Keratinocyte (primary cell): ENCODE results near the gene IKZF1. TPM values are rescaled to one million over a fixed set of nuclear protein-coding genes. Genes with fewer than 3 reads are reported as not detected.

Experiments
- DNase-seq: peaks from one replicate; pipeline ENCODE4 v3.0.0-alpha.2; 2011; ENCODE audit warnings: low read depth, missing footprints, low spot score
- FAIRE-seq: peaks from 2 replicates; lab custom pipeline; 2011; peaks lifted over from hg19 to GRCh38; lab: Jason Lieb, UNC
- H2AFZ ChIP-seq: 2 replicates; pipeline ENCODE4 v1.6.0; 2012; ENCODE audit warnings: low read length, control low read depth, inconsistent platforms; ENCODE audit not compliant: control insufficient read depth
- H3K27ac ChIP-seq: 2 replicates; pipeline ENCODE4 v1.5.1; 2011; ENCODE audit warnings: low read length; ENCODE audit not compliant: control insufficient read depth, insufficient read depth
- H3K27me3 ChIP-seq: 3 replicates; pipeline ENCODE4 v1.6.0; 2011; ENCODE audit warnings: low read length; ENCODE audit not compliant: control insufficient read depth, insufficient read depth; ENCODE audit errors: extremely low read depth
- H3K36me3 ChIP-seq, 2 experiments: 2 replicates in 1 of 2; 3 replicates in 1 of 2; pipeline ENCODE4 v1.5.1; 2011; ENCODE audit warnings: low read length in 2 of 2, mild to moderate bottlenecking in 1 of 2; ENCODE audit not compliant: control insufficient read depth in 2 of 2, insufficient read depth in 2 of 2; ENCODE audit errors: extremely low read depth in 1 of 2
- H3K4me1 ChIP-seq: 3 replicates; pipeline ENCODE4 v1.5.1; 2011; ENCODE audit warnings: low read length; ENCODE audit not compliant: control insufficient read depth, insufficient read depth; ENCODE audit errors: extremely low read depth
- H3K4me2 ChIP-seq: 3 replicates; pipeline ENCODE4 v1.6.0; 2011; ENCODE audit warnings: low read depth, low read length; ENCODE audit not compliant: control insufficient read depth, insufficient read depth; ENCODE audit errors: extremely low read depth
- H3K4me3 ChIP-seq, 3 experiments: fragments of 200-600 bp in 1 of 3; sonication (generic) in 1 of 3; 2 replicates in 2 of 3; 3 replicates in 1 of 3; pipeline ENCODE4 v1.5.1; 2011 to 2016; ENCODE audit warnings: low read length in 3 of 3, mild to moderate bottlenecking in 3 of 3, control low read depth in 2 of 3, inconsistent platforms in 1 of 3, low read depth in 1 of 3, mixed read lengths in 1 of 3, mixed run types in 1 of 3, moderate library complexity in 1 of 3; ENCODE audit not compliant: control insufficient read depth in 2 of 3, insufficient read depth in 2 of 3; ENCODE audit errors: extremely low read depth in 1 of 3
- H3K79me2 ChIP-seq: 2 replicates; pipeline ENCODE4 v1.6.0; 2012; ENCODE audit warnings: low read length; ENCODE audit not compliant: control insufficient read depth, insufficient read depth
- H3K9ac ChIP-seq: 3 replicates; pipeline ENCODE4 v1.6.0; 2011; ENCODE audit warnings: low read length; ENCODE audit not compliant: control insufficient read depth, insufficient read depth; ENCODE audit errors: extremely low read depth
- H3K9me1 ChIP-seq: 3 replicates; pipeline ENCODE4 v1.6.0; 2011; ENCODE audit warnings: low read length; ENCODE audit not compliant: control insufficient read depth, insufficient read depth; ENCODE audit errors: extremely low read depth
- H3K9me3 ChIP-seq: 2 replicates; pipeline ENCODE4 v1.5.1; 2012; ENCODE audit warnings: low read depth, low read length; ENCODE audit not compliant: control insufficient read depth
- H4K20me1 ChIP-seq: 3 replicates; pipeline ENCODE4 v1.6.0; 2011; ENCODE audit warnings: low read length; ENCODE audit not compliant: control insufficient read depth, insufficient read depth; ENCODE audit errors: extremely low read depth
- CTCF ChIP-seq, 3 experiments: IDR thresholded peaks in 1 of 3; conservative IDR thresholded peaks in 1 of 3; optimal IDR thresholded peaks in 1 of 3; 2 replicates in 2 of 3; 3 replicates in 1 of 3; pipeline versions ENCODE3 to v1.5.1; 2011; ENCODE audit warnings: low read length in 3 of 3, mild to moderate bottlenecking in 3 of 3, moderate library complexity in 2 of 3, control low read depth in 1 of 3, inconsistent platforms in 1 of 3; ENCODE audit not compliant: insufficient read depth in 2 of 3; ENCODE audit errors: extremely low read depth in 1 of 3
- EZH2 ChIP-seq: IDR thresholded peaks from one replicate; pipeline ENCODE4 v1.6.1; 2012; ENCODE audit warnings: inconsistent platforms, mild to moderate bottlenecking, low read length, moderate library complexity
- dilution Hi-C: fragments of 300-500 bp; cut with MboI; formaldehyde crosslinking; loops from one replicate; pipeline ENCODE4 v1.7.0; 2020; ENCODE audit warnings: low sequenced_read_pairs; ENCODE audit not compliant: extremely low pct_ligation_motif_present
- polyA plus RNA-seq, 5 experiments: library from polyadenylated mRNA; depleted of rRNA in 3 of 5; stranded (reverse) in 3 of 5; stranded (forward) in 1 of 5; unstranded in 1 of 5; fragments of >200 nt; gene quantifications; 1 replicate in 1 of 5; 2 replicates in 3 of 5; 3 replicates in 1 of 5; pipeline versions ENCODE4 v1.2.1 to v1.2.3, GENCODE V29; 2011 to 2012; ENCODE audit warnings: missing spikeins in 2 of 5, low read depth in 1 of 5, low replicate concordance in 1 of 5

The IKZF1 gene
- polyA plus RNA-seq, 1 donor (not counting 4 experiments of a cell fraction or from before 2014, with no cell fraction given) = not detected

GRCh38 chr7:50315739-50316671, 11.5 kb downstream of the IKZF1 start:
- FAIRE-seq (no peak), DNase-seq (no peak)
- Histone ChIP-seq H3K79me2 (no peaks in the 10 kb centered on the region), H3K4me2 (no peak overlapping the region), H2AFZ (no peak overlapping the region), H3K9me1 (no peaks in the 10 kb centered on the region), H3K4me1 (no peaks in the 10 kb centered on the region), H3K9me3 (no peaks in the 10 kb centered on the region), H4K20me1 (no peaks in the 10 kb centered on the region), H3K36me3 (no peaks in the 10 kb centered on the region), H3K27me3 (peaks cover 3% of the 10 kb centered on the region), H3K4me3 (no peak overlapping the region), H3K9ac (no peak overlapping the region), H3K27ac (no peak overlapping the region)
- TF ChIP-seq CTCF (optimal IDR thresholded peaks at IDR 0.05 in 1 of 3, IDR thresholded peaks at IDR 0.05 in 1 of 3, conservative IDR thresholded peaks at IDR 0.05 in 1 of 3; ENCODE audit: extremely low read depth in 1 of 3, insufficient read depth in 2 of 3, low read length in 3 of 3) (no peak), EZH2 (no peak)
- dilution Hi-C loops = no loop called here

- Histone ChIP-seq H3K27ac (no peak overlapping the region), H3K9me1 (no peaks in the 10 kb centered on the region), H3K9me3 (no peaks in the 10 kb centered on the region), H3K4me2 (no peak overlapping the region), H3K79me2 (no peaks in the 10 kb centered on the region), H2AFZ (no peak overlapping the region), H3K9ac (no peak overlapping the region), H4K20me1 (no peaks in the 10 kb centered on the region), H3K4me1 (no peaks in the 10 kb centered on the region), H3K4me3 (no peak overlapping the region), H3K36me3 (no peaks in the 10 kb centered on the region), H3K27me3 (peaks cover 3% of the 10 kb centered on the region)
- no peak for DNase-seq
- FAIRE-seq = no peak
- TF ChIP-seq CTCF (optimal IDR thresholded peaks at IDR 0.05 in 1 of 3, IDR thresholded peaks at IDR 0.05 in 1 of 3, conservative IDR thresholded peaks at IDR 0.05 in 1 of 3; ENCODE audit: extremely low read depth in 1 of 3, insufficient read depth in 2 of 3, low read length in 3 of 3) = no peak
- no peak for TF ChIP-seq EZH2
- dilution Hi-C loops = no loop called here
Measured at GRCh38 chr7:50317221-50317678, 12.7 kb downstream of the IKZF1 start.
